HG03378 (cell line): Measurements from ENCODE around the gene CADPS.

Source experiments
- ATAC-seq: cut with Tn5 transposase; IDR thresholded peaks from one replicate; pipeline ENCODE4 v1.9.1; 2021; ENCODE audit warnings: mild to moderate bottlenecking, moderate library complexity; ENCODE audit not compliant: unreplicated experiment

The CADPS gene

GRCh38 chr3:62874711-62875557 lies at the start of gene CADPS:
CADPS (minus strand) TSS chr3:62875416; CDS start chr3:62875029, 387 bp downstream.
- ATAC-seq: no peak

- no peak for ATAC-seq
Observed at GRCh38 chr3:62923066-62923465, 47.9 kb upstream of the CADPS start.

DNA sequence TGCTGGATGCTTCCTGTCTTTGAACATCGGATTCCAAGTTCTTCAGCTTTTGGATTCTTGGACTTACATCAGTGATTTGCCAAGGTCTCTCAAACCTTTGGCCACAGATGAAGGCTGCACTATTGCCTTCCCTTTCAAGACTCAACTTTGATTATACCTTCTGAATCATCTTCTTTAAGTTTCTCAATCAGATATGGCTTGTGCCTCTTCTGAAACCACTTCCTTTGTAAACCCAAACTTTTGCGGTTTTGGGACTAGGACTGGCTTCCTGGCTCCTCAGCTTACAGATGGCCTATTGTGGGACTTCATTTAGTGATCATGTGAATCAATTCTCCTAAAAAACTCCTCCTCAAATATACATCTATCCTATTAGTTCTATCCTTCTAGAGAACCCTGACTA lies 47.1 kb upstream of the CADPS start:
- no peak for ATAC-seq

- no peak for ATAC-seq
Observed at GRCh38 chr3:62920466-62920784, 45.2 kb upstream of the CADPS start.

DNA sequence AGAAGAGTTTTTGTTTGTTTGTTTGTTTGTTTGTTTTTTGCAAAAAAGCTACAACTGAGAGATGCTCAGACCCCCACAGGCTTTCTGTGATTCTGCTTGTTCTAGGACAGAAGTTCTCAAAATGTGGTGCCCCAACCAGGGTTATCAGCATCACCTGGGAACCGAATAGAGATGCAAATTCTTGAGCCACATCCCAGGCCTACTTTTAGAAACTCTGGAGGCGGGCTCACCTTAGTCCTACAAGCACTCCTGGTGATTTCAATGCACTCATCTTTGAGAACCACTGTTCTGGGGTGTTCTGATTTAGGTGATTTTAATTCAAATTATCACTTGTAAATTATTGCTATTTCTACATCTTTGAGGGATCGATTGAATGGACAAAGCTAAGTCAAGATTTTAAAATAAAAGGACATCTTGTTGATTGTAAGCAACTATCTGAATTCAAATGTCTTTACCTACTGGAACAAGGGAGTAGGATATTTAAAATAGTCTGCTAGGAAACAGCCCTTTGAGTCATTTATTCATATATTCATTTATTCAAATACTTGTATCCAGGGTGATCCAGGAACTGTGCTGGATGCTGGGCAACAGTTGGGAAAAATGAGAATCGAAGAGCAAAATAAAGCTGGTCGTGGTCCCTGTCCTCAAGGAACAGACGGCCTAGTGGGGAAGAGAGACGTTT lies 44.7 kb upstream of the CADPS start:
- ATAC-seq: no peak

GRCh38 chr3:62918777-62919176 lies 43.6 kb upstream of the CADPS start:
- no peak for ATAC-seq

DNA sequence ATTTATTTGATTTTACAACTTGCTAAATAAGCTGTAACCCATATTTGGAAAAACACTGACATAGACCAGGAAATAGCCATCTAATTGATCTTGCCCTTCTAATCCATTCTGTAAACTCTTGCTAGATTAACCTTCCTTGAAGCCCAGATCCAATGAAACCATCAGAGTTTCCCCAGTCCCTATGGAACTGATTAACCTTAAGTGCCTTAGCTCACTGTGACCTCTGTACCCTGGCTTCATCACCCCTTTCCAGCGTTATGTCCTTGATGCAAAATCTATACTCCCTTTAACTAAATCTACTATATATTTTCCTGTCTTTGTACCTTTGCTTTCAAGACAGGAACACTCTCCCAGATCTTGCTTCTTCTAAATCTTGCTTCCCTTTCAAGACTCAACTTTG lies 42.9 kb upstream of the CADPS start:
- ATAC-seq: no peak

GRCh38 chr3:62911526-62911925 lies 36.3 kb upstream of the CADPS start:
- no peak for ATAC-seq

DNA sequence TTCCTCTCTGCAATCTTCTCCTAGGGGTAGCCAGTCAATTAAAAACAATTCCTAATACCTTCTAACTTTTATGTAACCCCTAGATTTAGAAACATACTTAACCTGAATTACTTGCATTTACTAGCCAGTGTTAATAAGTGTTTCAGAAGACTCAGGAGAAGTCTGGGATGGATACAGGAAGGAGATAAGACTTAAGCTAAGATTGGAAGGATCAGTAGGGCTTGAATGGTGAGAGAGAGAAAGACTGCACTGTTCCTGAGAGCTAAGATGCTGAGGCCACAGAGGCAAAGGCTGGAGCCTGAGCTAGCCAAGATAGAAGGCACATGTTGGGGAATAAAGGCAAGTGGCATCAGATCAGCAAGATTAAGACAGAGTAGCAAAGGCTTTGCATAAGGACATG lies 30.1 kb upstream of the CADPS start:
- ATAC-seq: no peak

DNA sequence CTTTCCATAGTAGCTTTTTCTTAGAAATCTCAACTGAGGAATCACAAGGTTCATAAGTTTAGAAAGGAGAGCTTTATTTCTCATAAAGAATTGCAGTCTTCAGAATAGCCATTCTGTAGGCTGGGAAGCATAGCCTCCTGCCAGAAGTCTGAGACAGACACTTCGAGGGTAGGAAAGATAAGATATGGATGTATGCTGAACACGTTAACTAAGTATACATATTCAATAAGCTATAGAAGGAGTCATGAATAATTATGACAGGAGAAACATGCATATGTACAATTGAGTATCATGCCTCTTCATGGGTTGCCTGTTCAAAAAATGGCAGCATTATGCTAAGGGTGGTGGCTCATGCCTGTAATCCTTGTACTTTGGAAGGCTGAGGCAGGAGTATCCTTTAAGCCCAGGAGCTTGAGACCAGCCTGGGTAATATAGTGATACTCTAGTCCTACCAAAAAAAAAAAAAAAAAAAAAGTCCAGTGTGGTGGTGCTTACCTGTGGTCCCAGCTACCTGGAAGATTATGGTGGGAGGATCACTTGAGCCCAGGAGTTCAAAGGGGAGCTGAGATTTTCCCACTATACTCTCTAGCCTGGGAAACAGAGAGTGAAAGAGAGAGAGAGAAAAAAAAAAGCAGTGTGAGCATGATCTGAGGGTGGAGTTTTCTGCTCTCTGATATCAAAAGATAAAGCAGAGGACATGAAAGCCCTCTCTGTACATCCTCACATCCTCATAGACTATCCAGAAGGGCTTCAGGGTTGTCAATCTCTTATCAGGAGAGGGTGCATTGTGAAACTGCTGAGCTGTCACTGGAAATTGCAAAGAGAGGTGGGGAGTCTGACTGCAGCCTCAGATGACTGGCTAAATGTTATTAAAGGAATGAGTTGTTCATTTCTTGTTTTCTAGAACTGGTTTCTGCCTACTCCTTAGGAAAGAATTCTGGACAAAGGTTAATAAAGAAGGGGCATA lies 23.6 kb upstream of the CADPS start:
- ATAC-seq: no peak

- no peak for ATAC-seq
Observed at GRCh38 chr3:62895901-62896300, 20.7 kb upstream of the CADPS start.

GRCh38 chr3:62892951-62893350 lies 17.7 kb upstream of the CADPS start:
- ATAC-seq: no peak

GRCh38 chr3:62892045-62892444 lies 16.8 kb upstream of the CADPS start:
- no peak for ATAC-seq

DNA sequence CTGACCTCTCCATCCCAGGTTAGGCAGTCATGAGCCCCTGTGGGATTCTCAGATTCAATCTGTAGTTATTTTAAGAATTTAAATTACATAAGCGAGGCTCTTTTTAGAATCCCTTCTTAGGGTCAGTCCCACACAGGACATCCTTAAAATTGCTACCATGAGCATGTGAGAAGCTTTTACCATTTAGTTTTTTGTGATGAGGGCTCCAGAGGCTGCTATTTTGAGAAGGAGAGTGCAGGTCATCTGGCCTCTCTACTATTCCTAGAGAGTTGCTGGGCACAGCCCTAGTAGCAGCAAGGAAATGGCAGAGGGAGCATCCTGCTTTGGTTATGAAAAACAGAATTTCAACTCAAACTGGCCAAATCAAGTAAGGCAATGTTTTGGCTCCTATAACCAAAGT lies 13.6 kb upstream of the CADPS start:
- ATAC-seq: no peak

DNA sequence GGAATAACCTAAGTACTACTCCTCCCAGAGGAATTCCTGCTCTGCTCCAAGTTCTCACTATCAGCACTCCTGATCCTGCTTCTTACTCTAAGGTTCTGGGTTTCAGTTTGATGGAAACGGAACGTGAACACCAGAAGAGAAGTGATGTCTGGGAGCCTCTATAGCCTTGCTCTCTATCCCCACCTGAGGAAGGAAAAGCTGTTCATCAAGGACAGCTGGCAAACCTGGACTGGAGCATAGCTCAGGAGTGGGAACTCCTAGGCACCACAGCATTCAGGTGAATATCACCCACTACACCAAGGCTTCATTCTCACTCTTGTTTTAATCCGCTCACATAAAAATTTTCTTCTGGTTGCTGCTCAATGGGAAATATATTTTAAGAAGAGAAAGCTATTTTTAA lies 13.0 kb upstream of the CADPS start:
- no peak for ATAC-seq

DNA sequence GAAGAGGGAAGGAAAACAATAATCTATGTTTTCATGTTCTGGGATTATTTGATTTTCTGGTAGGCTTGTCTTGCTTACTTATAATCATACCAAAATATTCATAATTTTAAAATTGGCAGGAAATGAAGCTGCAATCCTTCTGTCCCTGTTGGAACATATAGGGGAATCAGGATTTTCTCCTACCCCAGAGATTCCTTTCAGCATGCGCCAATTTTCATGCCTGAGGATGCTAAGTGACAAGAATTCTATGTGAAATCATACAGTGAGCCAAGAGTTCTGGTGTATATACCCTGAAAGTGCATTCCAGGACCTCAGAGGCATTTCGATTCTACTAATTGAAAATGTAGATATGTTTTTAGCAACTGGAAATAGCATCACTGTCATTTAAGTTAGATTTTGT lies 9.9 kb upstream of the CADPS start:
- ATAC-seq: no peak

DNA sequence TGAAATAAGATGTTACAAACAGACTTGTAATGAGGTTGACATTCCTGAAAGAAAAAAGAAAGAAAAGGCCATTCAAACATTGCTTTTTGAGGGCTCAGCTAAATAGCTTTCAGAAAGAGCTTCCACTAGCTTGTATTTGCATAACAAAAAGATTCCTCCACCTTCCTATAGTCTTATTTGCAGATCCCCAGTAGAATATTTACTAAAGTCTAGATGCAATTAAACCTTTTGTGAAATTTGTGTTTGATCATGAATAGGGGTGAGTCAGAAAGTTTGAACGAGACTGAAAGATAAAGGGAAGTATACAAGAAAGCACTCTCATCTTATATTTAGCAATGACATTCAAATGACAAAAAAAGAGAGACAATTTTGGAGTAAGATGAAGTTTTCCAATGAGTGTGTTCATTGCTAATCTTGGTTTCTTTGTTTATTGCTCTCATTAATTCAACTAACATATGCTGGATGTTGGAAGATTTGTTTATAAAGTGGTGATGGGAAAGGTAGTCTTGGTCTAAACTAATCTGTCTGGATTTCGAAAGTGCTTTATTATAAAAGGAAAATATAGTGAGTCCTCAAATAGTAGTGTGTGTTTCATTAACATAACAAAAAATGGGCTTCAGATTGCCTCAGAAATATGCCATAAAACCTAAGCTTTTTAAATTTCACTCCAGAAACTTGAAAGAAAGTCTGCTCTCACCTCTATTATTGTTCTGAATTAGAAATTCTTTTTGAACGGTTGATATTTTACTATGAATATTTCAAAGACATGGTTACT lies 9.1 kb upstream of the CADPS start:
- no peak for ATAC-seq

DNA sequence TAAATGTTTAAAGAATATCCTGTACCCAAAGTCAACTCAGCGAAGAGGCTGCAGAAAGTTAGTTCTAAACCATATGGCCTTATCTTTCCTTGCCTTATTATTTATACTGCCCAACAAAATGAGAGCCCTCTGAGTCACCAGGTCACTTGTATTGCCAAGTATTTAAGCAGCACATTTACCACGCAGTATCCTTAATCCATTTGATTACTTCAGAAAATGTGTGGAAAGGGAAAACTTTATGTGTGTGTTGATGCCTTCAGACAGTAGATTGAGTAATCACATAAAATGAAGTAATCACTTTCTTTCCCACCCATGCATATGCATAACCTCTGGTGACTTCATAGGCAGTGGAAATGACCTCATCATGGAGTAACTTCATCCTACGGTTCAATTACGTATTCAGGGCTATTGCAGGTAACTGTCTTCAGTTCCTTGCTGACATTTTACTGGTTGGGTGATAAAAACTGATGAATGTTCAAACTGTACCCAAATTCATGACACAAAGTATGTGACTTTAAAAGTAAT lies 7.5 kb upstream of the CADPS start:
- ATAC-seq: no peak

DNA sequence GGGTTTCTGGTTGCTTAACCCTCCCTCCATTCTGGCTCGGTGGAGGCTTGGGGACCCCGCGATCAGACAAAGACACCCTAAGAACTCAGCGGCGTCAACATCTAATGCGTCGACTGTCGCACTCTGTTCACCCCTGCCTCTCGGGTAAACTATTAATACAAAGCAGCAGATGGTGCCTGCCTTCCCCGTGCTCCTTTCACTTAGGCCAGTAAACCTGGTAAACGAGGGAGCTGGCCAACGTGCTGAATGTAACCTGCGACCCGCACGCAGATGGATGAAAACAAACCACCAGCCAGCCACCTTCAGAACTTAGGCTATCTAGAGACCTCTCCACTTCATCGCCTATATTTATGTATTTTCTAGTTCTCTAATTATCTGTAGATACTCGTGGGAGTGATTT lies 848 bp upstream of the CADPS start:
- no peak for ATAC-seq

DNA sequence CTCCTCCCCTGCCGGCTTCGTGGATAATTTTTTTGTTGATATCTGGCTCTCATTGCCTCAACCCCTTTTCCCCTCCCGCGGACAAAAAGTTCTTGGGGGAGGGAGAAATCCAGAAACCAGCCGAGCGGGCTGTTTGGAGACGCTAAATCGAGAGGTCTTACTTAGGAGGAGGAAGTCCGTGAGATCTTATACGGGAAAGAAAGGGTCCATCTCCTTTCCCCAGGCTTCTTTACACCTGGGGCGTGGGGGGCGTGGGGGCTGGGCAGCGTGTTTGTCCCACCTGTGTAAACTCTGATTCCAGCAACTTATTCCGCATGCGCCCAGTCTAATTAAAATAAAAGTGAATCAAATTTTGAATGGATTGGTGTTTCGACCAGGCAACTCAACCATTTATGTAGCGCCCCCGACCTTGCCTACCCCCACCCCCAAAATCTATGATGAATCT lies 364 bp upstream of the CADPS start:
- ATAC-seq: no peak
